Psoas muscle (tissue), 8 donors: ENCODE data around the gene ZRANB1. TPM values are rescaled to one million over a fixed set of nuclear protein-coding genes. Genes with fewer than 3 reads are reported as not detected.

ENCODE experiments used
- ATAC-seq, 4 donors: fragments of 200-7000 bp; cut with Tn5 transposase; one replicate each; pipeline ENCODE4 v1.9.1; 2020; ENCODE audit warnings: moderate library complexity in 3 of 4, mild to moderate bottlenecking in 2 of 4
- DNase-seq, 2 donors: peaks; one replicate each; pipeline ENCODE4 v3.0.0-alpha.2; 2020
- H3K27ac ChIP-seq: fragments of 200-600 bp; one replicate; pipeline ENCODE4 v1.8.0; 2022
- H3K27me3 ChIP-seq, 3 donors: fragments of 200-600 bp in 1 of 3; one replicate each; pipeline versions ENCODE4 v1.6.1 to v1.8.0; 2013 to 2022; ENCODE audit warnings: low read length in 2 of 3, mild to moderate bottlenecking in 2 of 3, moderate library complexity in 1 of 3; ENCODE audit not compliant: insufficient read depth in 3 of 3
- H3K36me3 ChIP-seq, 2 donors: fragments of 200-600 bp in 1 of 2; one replicate each; pipeline versions ENCODE4 v1.6.1 to v1.8.0; 2013 to 2022; ENCODE audit warnings: low read depth in 1 of 2, mild to moderate bottlenecking in 1 of 2, moderate library complexity in 1 of 2; ENCODE audit not compliant: insufficient read depth in 1 of 2
- H3K4me1 ChIP-seq: fragments of 200-600 bp; one replicate; pipeline ENCODE4 v1.8.0; 2022
- H3K4me3 ChIP-seq: fragments of 200-600 bp; one replicate; pipeline ENCODE4 v1.8.0; 2022; ENCODE audit warnings: mild to moderate bottlenecking
- H3K9me3 ChIP-seq: fragments of 200-600 bp; one replicate; pipeline ENCODE4 v1.8.0; 2022
- WGBS, 3 donors: extraction: QIAGEN DNeasy Blood & Tissue Kit; methylation state at CpG; one replicate each; pipeline versions ENCODE4 v1.1.6 to v1.1.7; 2013; 5-methylcytosine and 5-hydroxymethylcytosine counted together
- intact Hi-C, 2 donors: fragments of 100-400 bp; cut with DNase I; formaldehyde crosslinking; loops; one replicate each; pipeline versions ENCODE4 v1.11.0 to v1.14.2; 2022
- polyA plus RNA-seq, 3 donors: library from polyadenylated mRNA; stranded (reverse); fragments of 200-250 nt; gene quantifications; one replicate each; pipeline ENCODE4 v1.2.3, GENCODE V29; 2013
- total RNA-seq, 4 donors: library from RNA; stranded (reverse); fragmentation: NEBNext Ultra II Directional in 2 of 4; extraction: Animal tissue kit (Norgen Biotek cat#: 25700) in 2 of 4; gene quantifications; one replicate each; pipeline versions ENCODE4 v1.2.1 to v1.2.4, GENCODE V29; 2021 to 2023
- TF ChIP-seq, protein P1 (sequence below): fragments of 200-600 bp; IDR thresholded peaks from one replicate; pipeline ENCODE4 v1.8.0; 2022; ENCODE audit warnings: antibody characterized with exemption
- donor health status: healthy with polysubstance abuse.
- donor health status: DM: no; HTN: no; CAD: no; lungs with moderate emphysema.
- donor health status: Bipolar disorder and iron deficiency.
- donor health status: healthy.
- donor health status: DM: yes; HTN: yes; CAD: no.
- donor health status: DM: no; HTN: no; CAD: no.
- donor health status: DM: no; HTN: no; CAD: no.
- donor health status: DM: yes; HTN: yes; CAD: no.

Gene ZRANB1
- total and polyA plus RNA-seq, 7 donors, result 20.9 to 115 (median 57.3) TPM

DNA sequence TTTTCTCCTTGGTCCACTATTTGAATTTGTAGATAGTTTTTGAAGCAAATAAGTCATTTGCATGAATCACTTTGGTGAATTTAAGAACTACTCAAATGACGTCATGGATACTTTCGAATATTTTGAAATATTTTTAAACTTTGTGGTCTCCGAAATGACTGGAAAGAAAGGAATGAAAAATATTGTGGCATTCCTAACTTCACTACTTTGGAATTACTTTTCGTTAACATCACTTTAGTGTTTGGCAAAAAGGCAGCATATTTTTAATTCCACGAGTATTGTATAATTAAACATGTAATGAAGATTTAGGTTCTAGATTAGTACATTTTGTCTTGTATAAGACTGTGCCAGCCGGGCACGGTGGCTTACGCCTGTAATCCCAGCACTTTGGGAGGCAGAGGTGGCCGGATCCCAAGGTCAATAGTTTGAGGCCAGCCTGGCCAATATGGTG, 35.3 kb upstream of the ZRANB1 start:
- no peaks in the 10 kb centered on the region for H3K9me3 ChIP-seq
- WGBS, 3 donors, result 64 to 68% (median 66%) methylated on average over 9 of the region's 9 CpGs

DNA sequence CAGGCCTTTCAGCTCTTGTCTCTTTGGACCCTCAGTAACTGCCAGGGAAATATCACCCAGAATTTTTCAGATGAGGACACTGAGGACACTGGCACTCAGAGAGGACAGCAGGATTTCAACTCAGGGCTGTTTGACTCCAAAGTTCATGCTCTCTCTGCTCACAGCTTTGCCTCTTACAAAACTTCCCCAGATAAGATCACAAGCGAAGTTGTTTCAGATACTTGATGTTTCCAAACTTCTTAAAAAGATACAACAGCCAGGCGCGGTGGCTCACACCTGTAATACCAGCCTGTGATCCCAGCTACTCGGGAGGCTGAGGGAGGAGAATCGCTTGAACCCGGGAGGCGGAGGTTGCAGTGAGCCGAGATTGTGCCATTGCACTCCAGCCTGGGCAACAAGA, 32.4 kb upstream of the ZRANB1 start:
- Histone ChIP-seq H3K4me3 (no peak overlapping the region), H3K4me1 (peaks cover 28% of the 10 kb centered on the region), H3K36me3 (no peaks in the 10 kb centered on the region), H3K9me3 (no peaks in the 10 kb centered on the region), H3K27ac (no peak overlapping the region), H3K27me3 (no peaks in the 10 kb centered on the region)
- intact Hi-C loops, result loop anchor here in 1 of 2 donors (5.0 kb wide), 1 partner anchor 387 kb away; no protein-coding TSS in a partner anchor
- 84 to 94% (median 91%) methylated on average over 8 of the region's 8 CpGs for WGBS, 3 donors
- TF ChIP-seq, protein P1, sequence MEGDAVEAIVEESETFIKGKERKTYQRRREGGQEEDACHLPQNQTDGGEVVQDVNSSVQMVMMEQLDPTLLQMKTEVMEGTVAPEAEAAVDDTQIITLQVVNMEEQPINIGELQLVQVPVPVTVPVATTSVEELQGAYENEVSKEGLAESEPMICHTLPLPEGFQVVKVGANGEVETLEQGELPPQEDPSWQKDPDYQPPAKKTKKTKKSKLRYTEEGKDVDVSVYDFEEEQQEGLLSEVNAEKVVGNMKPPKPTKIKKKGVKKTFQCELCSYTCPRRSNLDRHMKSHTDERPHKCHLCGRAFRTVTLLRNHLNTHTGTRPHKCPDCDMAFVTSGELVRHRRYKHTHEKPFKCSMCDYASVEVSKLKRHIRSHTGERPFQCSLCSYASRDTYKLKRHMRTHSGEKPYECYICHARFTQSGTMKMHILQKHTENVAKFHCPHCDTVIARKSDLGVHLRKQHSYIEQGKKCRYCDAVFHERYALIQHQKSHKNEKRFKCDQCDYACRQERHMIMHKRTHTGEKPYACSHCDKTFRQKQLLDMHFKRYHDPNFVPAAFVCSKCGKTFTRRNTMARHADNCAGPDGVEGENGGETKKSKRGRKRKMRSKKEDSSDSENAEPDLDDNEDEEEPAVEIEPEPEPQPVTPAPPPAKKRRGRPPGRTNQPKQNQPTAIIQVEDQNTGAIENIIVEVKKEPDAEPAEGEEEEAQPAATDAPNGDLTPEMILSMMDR, result no peak
- no peak for DNase-seq
- ATAC-seq, result no peak

More for the DNA sequence above, 35.3 kb upstream of the ZRANB1 start:
- peaks cover 8% of the 10 kb centered on the region for H3K4me1 ChIP-seq
- no peak overlapping the region for H3K27ac ChIP-seq
- peak in 1 of 2 donors; percentile 31 for DNase-seq
- ATAC-seq, result no peak
- H3K36me3 ChIP-seq, result no peaks in the 10 kb centered on the region
- TF ChIP-seq, protein P1, result no peak
- intact Hi-C loops, result loop anchor here in 1 of 2 donors (5.0 kb wide), 1 partner anchor 384 kb away; no protein-coding TSS in a partner anchor
- H3K27me3 ChIP-seq, result no peaks in the 10 kb centered on the region
- H3K4me3 ChIP-seq, result no peak overlapping the region

DNA sequence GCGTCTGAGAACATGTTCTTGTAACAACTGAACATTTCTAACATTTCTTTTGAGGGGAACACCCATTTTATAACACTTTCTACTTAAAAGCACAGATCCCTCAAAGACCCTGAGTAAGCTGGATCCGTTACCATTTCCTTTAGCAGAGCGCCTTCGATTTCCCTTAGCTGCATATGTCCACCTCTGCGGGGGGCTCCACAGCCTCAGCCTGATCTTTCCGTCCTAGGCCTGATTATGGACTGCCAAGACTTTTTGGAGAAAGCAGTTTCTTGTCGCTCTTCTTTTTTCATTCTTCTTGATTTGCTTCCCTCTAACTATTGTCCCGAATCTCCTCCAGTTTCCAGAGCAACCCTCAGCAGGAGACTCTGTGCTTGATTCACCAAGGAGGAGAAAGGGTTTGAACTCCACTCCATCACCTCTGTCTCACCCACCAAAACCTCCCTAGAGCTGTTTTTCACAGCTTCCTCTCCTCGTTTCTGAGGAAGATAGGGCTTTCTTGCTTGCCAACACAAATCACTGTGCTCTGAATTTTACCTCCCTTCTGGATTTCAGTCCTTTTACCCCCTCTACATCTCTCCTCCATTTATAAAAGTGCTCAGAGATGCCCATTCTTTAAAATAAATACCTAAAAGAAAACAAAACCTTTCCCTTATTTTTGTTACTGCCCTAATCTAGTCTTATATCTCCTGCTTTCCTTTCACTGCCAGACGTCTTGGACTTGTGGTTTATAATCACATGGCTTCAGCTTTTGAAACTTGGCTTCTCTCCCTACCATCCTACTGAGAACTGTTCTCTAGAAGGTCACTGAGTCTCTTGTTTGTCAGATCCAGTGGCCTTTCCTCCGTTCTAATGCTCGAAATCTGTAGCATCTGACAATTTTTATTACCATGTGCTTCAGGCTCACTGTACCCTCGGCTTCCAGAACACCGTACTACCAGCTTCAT, 30.5 kb upstream of the ZRANB1 start:
- Histone ChIP-seq H3K4me3 (no peak overlapping the region), H3K4me1 (peaks cover 37% of the 10 kb centered on the region), H3K36me3 (no peaks in the 10 kb centered on the region), H3K27ac (peak overlapping the region; percentile 79), H3K27me3 (no peaks in the 10 kb centered on the region), H3K9me3 (no peaks in the 10 kb centered on the region)
- TF ChIP-seq, protein P1, result no peak
- DNase-seq, result no peak
- intact Hi-C loops, result loop anchor here (5.0 to 10.0 kb wide), 2 partner anchors 49 to 233 kb away; no protein-coding TSS in a partner anchor
- 52 to 61% (median 54%) methylated on average over 14 of the region's 14 CpGs for WGBS, 3 donors
- peak in 3 of 4 donors; percentile 26 to 47 (median 35) for ATAC-seq

DNA sequence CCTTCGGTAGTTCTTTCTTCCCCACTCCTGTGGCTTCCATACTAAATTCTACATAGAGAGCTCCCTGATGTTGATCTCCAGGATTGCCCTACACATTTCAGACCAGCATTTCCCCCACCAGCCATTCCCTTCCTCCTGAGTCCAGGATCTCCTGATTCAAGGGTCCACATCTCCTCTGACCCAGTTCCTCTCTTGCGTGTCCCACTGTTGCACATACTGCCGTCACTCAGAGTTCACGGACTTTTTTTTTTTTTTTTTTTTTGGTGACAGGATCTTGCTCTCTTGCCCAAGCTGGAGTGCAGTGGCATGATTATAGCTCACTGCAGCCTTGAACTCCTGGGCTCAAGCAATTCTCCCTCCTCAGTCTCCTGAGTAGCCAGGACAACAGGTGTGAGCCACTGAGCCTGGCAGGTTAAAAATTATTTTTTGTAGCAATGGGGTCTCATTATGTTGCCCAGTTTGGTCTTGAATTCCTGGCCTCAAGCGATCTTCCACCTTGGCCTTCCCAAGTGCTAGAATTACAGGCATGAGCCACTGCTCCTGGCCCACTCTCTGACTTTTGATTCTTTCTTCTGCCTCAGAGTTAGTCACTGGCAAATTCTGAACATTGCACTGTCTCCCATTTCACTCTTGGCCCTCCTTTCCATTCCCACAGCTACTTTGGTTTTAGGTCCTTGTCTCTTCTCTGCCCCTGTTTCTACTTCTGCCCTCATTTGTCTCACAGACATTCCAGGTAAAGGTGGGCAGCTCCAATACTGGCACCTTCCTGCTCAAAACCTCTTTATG, 29.6 kb upstream of the ZRANB1 start:
- ATAC-seq, result peak; percentile 54 to 77 (median 67)
- H3K27ac ChIP-seq, result peak overlapping the region; percentile 79
- TF ChIP-seq, protein P1, result no peak
- peaks cover 37% of the 10 kb centered on the region for H3K4me1 ChIP-seq
- no peaks in the 10 kb centered on the region for H3K36me3 ChIP-seq
- intact Hi-C loops, result loop anchor here (5.0 to 10.0 kb wide), 2 partner anchors 50 to 233 kb away; no protein-coding TSS in a partner anchor
- DNase-seq, result no peak
- no peak overlapping the region for H3K4me3 ChIP-seq
- H3K9me3 ChIP-seq, result no peaks in the 10 kb centered on the region
- H3K27me3 ChIP-seq, result no peaks in the 10 kb centered on the region
- WGBS, 3 donors, result 26 to 49% (median 37%) methylated on average over 5 of the region's 5 CpGs
